Hepatocyte (in vitro differentiated cells): Measurements from ENCODE around the gene TMEFF2.
A peak's percentile ranks its signal among the peaks of the same experiment; 100 is the strongest.

Experiments
- EZH2 ChIP-seq: fragments of 200-600 bp; sonication (generic); IDR thresholded peaks from 2 replicates; pipeline ENCODE4 v1.6.1; 2016; ENCODE audit warnings: antibody characterized with exemption, mild to moderate bottlenecking, borderline replicate concordance
- EZH2phosphoT487 ChIP-seq: fragments of 200-600 bp; sonication (generic); IDR thresholded peaks from one replicate; pipeline ENCODE4 v1.6.1; 2018; ENCODE audit warnings: antibody characterized with exemption, mild to moderate bottlenecking, low read depth, moderate library complexity; ENCODE audit not compliant: unreplicated experiment, severe bottlenecking
- TF ChIP-seq, protein P1 (sequence below): fragments of 200-600 bp; sonication (generic); IDR thresholded peaks from 2 replicates; pipeline ENCODE4 v1.5.1; 2016; ENCODE audit warnings: antibody characterized with exemption, mild to moderate bottlenecking; ENCODE audit not compliant: poor library complexity

DNA sequence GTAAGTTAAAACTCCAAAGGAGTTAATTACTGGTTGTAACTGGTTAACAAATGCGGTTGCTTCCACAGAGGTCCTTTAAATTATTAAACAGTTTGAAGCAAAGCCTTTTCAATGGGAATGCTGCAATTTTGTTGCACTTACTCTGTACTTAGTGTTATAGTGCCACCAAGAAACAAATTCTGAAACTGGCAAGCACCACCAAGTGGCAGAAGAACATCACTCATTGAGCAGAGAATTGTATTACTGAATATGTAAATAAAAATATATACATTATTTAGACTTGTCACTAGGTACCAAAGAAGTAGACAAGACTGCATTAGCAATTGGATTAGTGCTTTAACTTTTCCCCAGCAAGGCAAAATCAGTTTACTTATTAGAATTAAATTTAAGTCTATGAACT, 2.6 kb upstream of the TMEFF2 start:
- TF ChIP-seq, protein P1, sequence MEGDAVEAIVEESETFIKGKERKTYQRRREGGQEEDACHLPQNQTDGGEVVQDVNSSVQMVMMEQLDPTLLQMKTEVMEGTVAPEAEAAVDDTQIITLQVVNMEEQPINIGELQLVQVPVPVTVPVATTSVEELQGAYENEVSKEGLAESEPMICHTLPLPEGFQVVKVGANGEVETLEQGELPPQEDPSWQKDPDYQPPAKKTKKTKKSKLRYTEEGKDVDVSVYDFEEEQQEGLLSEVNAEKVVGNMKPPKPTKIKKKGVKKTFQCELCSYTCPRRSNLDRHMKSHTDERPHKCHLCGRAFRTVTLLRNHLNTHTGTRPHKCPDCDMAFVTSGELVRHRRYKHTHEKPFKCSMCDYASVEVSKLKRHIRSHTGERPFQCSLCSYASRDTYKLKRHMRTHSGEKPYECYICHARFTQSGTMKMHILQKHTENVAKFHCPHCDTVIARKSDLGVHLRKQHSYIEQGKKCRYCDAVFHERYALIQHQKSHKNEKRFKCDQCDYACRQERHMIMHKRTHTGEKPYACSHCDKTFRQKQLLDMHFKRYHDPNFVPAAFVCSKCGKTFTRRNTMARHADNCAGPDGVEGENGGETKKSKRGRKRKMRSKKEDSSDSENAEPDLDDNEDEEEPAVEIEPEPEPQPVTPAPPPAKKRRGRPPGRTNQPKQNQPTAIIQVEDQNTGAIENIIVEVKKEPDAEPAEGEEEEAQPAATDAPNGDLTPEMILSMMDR: peak; percentile 34
- TF ChIP-seq EZH2phosphoT487: no peak
- no peak for TF ChIP-seq EZH2
